Fibroblast of skin of right biceps (primary cell): ENCODE measurements around the gene PIP5K1C.
A peak's percentile ranks its signal among the peaks of the same experiment; 100 is the strongest.

Experiments
- DNase-seq: peaks from one replicate; pipeline ENCODE4 v3.0.0-alpha.2; 2013

PIP5K1C gene

GRCh38 chr19:3693025-3693925, 7.0 kb downstream of the PIP5K1C start:
- no peak for DNase-seq

DNA sequence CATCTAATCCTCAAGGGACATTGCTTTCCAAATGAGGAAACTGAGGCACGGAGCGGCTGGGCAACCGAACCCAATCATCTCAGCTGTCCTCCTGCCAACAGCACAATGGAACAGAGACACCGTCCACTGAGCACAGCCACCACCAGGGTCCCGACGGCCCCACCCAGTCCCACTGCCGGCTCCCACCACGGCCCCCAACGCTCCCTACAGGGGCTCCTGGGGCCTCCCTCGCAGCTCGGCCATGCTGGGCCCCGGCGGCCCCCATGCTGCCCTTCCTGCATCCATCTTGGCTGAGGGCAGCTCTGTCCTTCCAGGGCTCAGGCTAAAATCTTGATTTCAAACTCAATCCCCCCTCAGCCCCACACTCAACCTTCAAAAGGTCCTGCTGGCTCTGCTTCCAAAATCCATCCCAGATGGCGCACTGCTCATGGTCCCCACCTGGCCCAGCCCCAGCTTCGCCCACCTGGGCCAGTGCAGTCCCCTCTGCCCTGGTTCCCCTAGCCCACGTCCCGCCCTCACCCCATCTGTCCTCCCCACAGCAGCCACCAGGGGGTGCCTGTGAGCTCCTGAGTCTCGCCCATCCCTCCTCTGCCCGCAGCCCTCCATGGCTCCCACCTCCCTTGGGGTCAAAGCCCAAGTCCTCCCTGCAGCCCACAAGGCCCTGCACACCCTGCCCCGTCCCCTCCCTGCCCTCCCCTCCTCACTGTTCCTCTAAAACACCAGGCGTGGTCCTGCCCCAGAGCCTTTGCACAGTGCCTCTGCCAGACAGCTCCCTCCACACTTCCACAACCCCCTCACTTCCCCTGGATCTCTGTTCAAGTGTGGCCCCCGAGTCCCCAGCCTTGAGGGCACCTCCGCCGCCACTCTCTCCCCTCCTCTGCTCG, 7.9 kb downstream of the PIP5K1C start:
- no peak for DNase-seq

- DNase-seq: no peak
Observed at GRCh38 chr19:3691726-3692125, 8.5 kb downstream of the PIP5K1C start.

GRCh38 chr19:3691372-3691716, 8.9 kb downstream of the PIP5K1C start:
- no peak for DNase-seq

DNA sequence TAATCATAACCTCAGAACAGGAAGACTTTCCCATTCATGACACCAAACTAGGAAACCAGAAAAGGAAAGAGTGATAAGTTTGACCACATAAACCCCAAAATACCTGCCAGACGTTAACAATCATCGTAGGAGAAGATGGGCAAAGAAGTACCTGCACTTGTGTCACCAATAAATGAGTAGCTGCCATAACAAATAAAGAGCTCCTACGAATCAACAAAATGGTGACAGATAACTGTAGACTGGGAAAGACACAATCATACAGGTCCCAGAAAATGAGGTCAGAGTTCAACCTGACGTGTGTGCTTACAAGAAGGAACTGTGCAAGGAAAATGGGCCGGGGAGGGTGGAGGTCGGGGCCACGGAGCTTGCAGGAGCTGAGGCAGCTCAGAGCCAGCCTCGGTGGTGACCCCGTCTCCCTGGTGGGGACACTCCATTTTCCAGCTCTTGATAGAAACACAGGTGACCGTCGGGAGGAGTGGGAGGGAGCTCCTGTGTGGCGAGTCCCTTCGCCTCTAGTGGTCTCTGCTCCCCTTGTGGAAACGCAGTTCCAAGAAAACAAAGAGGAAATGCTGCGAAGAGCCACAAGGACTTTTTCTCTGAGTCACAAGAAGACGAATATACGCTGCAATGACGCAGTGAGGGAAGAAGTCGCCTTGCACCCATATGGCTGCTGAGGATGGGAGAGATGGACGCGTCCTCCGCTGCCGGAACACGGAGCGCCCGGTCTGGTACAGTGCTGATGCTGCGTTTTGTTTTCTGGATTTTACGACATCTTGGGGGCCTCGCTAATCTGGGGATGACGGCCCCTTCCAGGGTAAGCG, 9.5 kb downstream of the PIP5K1C start:
- DNase-seq: no peak

DNA sequence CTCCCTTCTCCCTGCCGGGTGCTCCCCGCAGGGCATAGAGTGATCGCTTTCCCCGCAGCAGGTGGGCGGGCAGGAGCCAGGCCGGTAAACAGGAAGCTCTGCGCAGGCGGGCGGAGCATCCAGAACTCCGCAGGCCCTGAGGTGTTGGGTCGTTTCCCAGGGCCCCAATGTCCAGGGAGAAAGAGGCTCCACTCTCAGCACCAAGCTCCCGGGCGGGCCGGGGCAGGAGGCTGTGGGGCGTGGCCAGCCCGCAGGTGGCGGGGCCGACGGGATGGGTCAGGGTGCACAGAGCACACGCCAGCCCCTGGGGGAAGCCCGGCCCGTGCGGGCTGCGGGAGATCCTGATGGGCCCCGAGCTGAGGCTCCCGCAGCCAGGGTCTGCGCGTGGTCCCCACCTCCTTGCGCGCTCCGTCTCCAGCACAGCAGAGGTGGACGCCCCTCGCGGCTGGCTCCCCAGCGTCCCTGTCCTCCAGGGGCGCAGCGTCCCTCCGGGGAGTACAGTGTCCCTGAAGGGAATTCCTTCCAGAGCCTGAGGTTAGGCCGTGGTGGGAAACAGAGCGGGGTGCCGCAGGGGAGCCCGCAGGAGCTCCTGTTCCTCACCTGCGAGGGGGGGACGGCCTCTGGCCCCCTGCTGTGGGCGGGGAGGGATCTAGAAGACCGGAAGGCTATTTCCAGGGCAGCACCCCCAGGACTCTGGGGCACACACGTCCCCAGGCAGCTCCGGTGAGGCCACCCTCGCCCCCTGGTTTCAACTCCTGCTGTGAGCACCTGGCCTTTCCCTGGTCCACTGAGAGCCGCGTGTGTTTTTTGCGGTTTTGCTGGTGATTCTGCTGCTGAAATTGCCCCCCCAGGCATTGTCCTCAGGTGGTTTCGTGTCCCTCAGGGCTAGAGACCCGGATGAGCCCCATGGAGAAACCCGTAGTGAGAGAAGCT, 12.2 kb downstream of the PIP5K1C start:
- no peak for DNase-seq

GRCh38 chr19:3687393-3687773, 12.9 kb downstream of the PIP5K1C start:
- DNase-seq: no peak

GRCh38 chr19:3684817-3685410, 15.4 kb downstream of the PIP5K1C start:
- DNase-seq: no peak

DNA sequence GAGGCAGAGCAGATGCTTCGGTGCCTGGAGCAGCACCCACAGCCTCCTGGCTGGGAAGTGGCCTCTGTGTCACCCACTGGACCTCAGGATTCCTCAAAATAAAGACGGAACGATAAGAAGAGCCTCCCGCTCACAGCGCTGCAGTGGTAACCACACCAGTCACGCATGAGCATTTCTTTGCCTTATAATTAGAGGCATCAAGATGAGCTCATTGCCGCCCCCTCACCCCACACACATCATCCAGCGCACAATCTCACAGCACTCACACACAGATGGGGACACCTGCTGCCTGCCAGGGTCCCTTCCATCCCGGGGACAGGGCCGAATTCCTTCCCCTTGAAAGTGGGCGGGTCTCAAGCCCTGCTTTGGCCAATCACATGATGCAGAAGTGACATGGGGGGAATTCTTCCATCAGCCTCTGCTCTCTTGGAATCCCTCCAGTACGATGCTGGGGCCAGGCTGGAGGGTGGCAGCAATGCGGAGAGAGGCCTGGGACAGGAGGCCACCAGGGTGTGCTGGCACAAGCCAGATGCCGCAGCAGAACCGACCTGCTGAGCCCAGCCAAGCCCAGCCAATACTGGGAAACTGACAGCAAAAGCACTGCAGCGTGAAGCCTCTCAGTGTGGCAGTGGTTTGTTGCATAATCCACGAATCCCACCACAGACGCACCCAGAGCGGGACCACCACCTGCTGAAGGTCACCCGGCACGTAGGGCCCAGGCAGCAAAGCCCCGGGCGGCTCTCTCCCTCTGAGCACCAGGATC, 16.0 kb downstream of the PIP5K1C start:
- DNase-seq: peak; percentile 46

DNA sequence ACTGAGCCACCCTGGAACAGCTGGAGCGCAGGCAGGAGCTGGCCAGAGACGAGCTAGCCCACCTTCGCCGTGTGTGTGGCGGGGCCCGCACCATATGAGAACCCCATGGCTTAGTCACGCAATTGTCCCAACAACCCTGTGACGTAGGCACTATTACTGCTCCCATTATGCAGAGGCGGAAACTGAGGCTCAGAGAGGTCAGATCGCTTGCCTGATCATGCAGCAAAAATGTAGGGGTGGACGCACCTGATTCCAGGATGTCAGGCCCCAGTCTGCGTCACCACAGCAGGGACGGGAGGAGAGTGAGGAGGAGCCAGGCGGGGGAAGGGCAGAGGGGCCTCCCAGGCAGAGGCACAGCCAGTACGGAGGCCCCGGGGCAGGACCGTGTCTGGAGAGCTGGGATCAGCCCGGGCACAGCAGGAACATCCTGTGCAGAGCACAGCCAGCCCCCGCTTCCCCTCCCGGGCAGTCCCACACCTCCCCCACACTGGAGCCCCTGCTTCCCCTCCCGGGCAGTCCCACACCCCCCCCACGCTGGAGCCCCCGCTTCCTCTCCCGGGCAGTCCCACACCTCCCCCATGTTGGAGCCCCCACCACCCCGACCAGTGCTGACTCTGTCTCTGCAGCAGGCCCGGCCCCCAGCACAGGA, 16.7 kb downstream of the PIP5K1C start:
- DNase-seq: peak; percentile 36

DNA sequence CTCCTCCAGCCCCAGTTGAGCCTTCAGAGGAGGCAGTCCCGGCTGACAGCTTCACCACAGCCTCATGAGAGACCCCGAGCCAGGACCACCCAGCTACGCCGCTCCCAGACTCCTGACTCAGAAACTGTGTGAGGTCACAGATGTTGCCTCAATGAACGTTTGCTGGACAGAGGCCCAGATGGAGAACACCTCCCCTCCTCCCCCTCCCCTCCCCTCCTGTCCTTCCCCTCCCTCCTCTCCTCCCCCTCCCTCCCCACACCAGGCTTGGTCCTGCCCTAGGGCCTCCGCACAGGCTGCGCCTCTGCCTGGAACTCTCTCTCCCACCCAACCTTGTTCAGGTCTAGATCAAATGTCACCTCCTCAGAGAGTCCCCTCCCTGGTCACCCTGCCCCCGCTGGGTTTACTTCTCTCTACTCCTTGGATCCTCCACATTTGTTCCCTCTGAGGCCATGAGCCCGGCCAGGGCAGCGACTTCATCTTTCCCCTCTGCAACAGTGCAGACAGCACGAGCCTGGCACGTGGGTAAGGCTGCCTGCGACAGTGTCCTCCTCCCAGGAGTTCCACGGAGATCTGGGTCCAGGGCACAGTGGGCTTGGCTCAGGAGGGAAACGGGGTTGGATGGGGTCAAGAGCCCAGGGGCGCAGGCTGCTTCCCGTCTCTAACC, 17.4 kb downstream of the PIP5K1C start:
- DNase-seq: peak; percentile 64

- no peak for DNase-seq
Observed at GRCh38 chr19:3682286-3682685, 18.0 kb downstream of the PIP5K1C start.

- DNase-seq: no peak
Observed at GRCh38 chr19:3680939-3681338, 19.3 kb downstream of the PIP5K1C start.

GRCh38 chr19:3679581-3679980, 20.7 kb downstream of the PIP5K1C start:
- DNase-seq: no peak

DNA sequence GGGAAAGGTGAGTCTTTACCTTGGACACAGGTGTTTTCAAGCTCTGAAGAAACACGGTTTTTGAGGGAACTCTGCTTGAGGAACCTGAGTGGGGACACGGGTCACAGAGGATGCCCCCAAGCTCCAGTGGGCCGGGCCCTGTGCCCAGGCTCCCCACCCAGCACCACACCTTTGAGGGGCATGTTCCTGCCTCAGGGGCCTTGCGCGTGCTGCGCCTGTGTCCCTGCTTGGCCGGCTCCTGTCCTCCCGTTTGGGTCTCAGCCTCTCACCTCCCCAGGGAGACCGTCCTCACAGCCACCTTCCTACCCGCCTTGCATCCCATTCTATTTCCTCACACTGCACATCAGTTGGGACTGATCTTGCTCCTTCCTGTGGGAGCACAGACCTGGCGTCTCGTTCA, 21.1 kb downstream of the PIP5K1C start:
- DNase-seq: no peak

DNA sequence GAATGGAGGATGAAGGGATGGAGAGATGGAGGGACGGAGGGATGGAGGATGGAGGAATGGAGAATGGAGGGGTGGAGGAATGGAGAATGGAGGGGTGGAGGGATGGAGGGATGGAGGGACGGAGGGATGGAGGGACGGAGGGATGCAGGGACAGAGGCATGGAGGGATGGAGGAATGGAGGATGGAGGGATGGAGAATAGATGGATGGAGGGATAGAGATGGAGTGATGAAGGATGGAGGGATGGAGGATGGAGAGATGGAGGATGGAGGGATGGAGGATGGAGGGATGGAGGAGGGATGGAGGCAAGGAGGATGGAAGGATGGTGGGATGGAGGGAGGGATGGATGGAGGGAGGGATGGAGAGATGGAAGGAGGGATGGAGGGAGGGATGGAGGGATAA, 22.1 kb downstream of the PIP5K1C start:
- no peak for DNase-seq

GRCh38 chr19:3674784-3675543, 25.3 kb downstream of the PIP5K1C start:
- DNase-seq: no peak

DNA sequence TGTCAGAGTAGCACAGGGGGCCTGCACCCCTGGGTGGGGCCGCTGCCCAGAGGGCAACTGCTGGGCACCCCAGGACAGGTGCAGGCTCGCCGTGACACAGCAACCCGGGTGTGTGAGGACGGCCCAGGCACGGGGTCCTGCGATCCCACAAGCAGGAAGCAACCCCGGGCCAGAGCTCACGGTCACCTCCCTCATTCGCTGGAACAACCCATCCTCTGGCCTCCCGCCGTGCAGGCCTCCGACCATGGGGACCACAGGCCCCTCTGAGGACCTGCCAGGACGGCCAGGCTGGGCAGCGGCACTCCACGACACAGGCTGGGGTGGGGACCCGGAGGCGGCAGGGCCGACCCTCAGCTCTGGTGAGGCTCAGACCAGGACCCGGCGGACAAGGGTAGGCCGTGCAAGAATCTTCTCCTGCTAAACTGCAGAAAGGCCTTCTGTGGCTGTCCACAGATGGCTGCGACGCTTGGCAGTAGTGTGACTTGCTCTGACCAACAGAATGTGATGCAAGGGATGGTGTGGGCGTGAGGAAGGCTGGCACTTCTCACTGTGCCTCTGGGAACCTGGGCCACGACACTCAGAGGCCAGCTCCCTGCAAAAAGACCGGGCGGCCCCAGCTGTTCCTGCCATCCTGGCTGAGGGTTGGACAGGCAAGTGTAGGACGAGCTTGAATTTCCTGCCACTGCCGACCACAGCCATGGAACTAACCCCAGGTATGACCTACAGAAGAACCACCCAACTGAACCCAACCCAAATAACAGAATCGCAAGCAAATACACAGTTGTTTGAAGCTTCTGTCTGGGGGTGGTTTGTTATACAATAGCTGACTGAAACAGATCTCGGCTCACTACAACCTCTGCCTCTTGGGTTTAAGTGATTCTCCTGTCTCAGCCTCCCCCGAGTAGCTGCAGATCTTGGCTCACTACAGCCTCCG, 26.5 kb downstream of the PIP5K1C start:
- DNase-seq: no peak
